ENCODE measurements around the gene COG6.

Gene COG6

DNA sequence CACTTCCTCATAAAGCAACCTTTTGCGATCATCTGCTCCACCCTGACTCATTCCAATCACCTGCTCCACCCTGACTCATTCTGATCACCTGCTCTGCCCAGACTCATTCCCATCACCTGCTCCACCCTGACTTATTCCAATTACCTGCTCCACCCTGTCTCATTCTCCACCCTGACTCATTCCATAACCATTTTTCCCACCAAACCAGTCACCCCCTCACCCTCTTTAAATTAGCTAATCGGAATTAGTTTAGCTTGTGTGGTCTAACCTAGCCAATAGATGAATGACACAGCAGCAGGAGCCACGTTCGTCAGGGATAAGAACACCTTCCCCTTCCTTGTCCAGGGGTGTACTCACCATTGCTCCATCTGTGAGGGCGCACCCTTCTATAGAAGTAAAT is 134.0 kb downstream of the COG6 start:
- Histone ChIP-seq H3K36me3 (ENCODE audit: insufficient read depth, low read length) (no peaks in the 10 kb centered on the region), H3K9me3 (ENCODE audit: control insufficient read depth, insufficient read depth, low read length) (peaks cover 4% of the 10 kb centered on the region; the same call in 1 of the 2 replicates), H3K4me1 (ENCODE audit: insufficient read depth, low read length) (no peaks in the 10 kb centered on the region; the same call in 1 of the 2 replicates), H3K9ac (ENCODE audit: low read depth, low read length) (no peak overlapping the region)
